Colonic mucosa (tissue), 4 donors: Measurements from ENCODE around the gene SYNE3. TPM values are rescaled to one million over a fixed set of nuclear protein-coding genes. Genes with fewer than 3 reads are reported as not detected.

Experiments
- DNase-seq: peaks from one replicate; pipeline ENCODE4 v3.0.0-alpha.2; 2020
- H3K27ac ChIP-seq: fragments of 200-600 bp; one replicate; pipeline ENCODE4 v1.8.0; 2021
- H3K27me3 ChIP-seq: fragments of 200-600 bp; one replicate; pipeline ENCODE4 v1.8.0; 2021
- H3K36me3 ChIP-seq: fragments of 200-600 bp; one replicate; pipeline ENCODE4 v1.8.0; 2021
- H3K4me1 ChIP-seq: fragments of 200-600 bp; one replicate; pipeline ENCODE4 v1.8.0; 2021; ENCODE audit warnings: mild to moderate bottlenecking
- H3K4me3 ChIP-seq: fragments of 200-600 bp; one replicate; pipeline ENCODE4 v1.8.0; 2021
- H3K9ac ChIP-seq, 2 donors: one replicate each; pipeline ENCODE4 v1.7.0; 2013; ENCODE audit warnings: control low read depth in 2 of 2, low read depth in 2 of 2, low read length in 2 of 2
- H3K9me3 ChIP-seq: fragments of 200-600 bp; one replicate; pipeline ENCODE4 v1.8.0; 2021
- intact Hi-C: fragments of 100-400 bp; cut with DNase I; formaldehyde crosslinking; loops from one replicate; pipeline ENCODE4 v1.14.1; 2022
- total RNA-seq, 2 donors: library from RNA; stranded (reverse); fragmentation: NEBNext Ultra II Directional in 1 of 2; extraction: Animal tissue kit (Norgen Biotek cat#: 25700) in 1 of 2; gene quantifications; one replicate each; pipeline ENCODE4 v1.2.1, GENCODE V29; 2021
- TF ChIP-seq, protein P1 (sequence below): fragments of 200-600 bp; IDR thresholded peaks from one replicate; pipeline ENCODE4 v1.8.0; 2022; ENCODE audit warnings: antibody characterized with exemption, mild to moderate bottlenecking
- donor health status: healthy.
- donor health status: DM: no; HTN: no; CAD: no.
- donor health status: DM: no; HTN: no; CAD: no.

SYNE3 gene
- total RNA-seq, 2 donors from 2014 or later: 7.3 to 9.5 TPM

DNA sequence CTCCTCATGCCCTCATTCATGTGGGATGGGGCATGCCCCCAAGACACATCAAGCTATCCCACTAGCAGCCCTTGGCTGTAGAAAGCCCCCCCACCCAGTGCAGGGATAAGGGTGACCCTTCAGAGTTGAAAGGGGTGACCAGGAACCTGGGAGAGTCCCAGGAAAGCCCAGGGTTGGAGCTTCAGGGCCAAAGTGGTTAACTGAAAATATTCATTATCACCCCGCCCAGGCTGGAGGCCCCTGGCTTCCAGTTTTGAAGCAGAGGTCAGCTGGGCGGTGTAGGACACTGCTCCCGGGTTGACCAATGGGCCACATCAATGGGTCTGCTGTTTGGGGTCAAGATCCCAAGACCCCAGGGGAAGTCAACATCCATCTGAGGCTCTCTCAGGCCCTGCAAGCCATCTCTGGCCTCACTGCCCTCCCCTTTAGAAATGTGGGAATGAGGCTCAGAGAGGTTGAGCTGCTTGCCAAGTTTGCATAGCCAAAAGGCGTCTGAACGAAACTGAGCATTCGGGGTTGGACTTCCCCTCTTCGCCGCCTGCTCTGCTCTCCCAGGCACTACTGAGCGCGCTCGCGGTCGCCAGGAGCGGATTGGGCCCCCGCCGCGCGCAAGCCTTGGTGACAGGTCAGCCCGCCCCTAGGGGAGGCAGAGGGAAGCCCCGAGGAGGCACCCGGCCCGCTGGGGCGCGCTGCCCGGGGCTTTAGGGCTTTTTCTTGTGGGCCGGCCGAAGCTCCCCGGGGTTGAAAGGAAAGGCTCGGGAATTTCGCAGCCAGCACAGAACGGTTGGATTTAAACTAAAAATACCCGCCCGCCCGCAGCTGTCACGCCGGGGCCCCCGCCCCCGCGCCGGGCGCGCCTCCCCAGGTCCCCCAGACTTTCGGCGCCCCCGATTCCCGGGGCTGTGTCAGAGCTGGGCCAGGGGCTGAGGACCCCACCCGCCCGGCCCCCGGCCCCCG, 576 bp downstream of the SYNE3 start:
- Histone ChIP-seq H3K27me3 (no peaks in the 10 kb centered on the region), H3K27ac (peak overlapping the region; percentile 78), H3K9me3 (no peaks in the 10 kb centered on the region), H3K4me1 (peaks cover 21% of the 10 kb centered on the region), H3K4me3 (peak overlapping the region; percentile 76), H3K36me3 (no peaks in the 10 kb centered on the region), H3K9ac (peak overlapping the region; percentile 38 to 66)
- intact Hi-C loops: no loop called here
- peak; percentile 75 for DNase-seq
- TF ChIP-seq, protein P1, sequence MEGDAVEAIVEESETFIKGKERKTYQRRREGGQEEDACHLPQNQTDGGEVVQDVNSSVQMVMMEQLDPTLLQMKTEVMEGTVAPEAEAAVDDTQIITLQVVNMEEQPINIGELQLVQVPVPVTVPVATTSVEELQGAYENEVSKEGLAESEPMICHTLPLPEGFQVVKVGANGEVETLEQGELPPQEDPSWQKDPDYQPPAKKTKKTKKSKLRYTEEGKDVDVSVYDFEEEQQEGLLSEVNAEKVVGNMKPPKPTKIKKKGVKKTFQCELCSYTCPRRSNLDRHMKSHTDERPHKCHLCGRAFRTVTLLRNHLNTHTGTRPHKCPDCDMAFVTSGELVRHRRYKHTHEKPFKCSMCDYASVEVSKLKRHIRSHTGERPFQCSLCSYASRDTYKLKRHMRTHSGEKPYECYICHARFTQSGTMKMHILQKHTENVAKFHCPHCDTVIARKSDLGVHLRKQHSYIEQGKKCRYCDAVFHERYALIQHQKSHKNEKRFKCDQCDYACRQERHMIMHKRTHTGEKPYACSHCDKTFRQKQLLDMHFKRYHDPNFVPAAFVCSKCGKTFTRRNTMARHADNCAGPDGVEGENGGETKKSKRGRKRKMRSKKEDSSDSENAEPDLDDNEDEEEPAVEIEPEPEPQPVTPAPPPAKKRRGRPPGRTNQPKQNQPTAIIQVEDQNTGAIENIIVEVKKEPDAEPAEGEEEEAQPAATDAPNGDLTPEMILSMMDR: peak; percentile 35

DNA sequence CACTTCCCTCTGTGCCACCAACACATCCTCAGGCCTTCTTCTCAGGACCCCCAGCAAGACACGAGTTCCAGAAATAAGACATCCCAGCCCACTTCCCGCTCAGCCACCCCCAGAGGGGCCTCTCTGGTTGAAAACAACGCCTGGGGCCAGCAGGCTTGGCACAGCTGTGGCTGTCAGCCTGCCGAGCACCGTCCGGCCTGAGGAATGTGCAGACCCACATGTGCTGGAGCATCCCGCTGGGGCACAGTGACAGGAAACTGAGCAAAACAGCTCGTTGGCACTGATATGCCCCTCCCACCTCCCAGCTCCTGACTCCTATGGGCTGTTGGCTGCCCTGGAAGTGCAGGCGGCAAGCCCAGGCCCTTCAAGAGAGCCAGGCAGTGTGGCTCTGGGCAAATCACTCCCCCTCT, 1.4 kb downstream of the SYNE3 start:
- no peak for DNase-seq

DNA sequence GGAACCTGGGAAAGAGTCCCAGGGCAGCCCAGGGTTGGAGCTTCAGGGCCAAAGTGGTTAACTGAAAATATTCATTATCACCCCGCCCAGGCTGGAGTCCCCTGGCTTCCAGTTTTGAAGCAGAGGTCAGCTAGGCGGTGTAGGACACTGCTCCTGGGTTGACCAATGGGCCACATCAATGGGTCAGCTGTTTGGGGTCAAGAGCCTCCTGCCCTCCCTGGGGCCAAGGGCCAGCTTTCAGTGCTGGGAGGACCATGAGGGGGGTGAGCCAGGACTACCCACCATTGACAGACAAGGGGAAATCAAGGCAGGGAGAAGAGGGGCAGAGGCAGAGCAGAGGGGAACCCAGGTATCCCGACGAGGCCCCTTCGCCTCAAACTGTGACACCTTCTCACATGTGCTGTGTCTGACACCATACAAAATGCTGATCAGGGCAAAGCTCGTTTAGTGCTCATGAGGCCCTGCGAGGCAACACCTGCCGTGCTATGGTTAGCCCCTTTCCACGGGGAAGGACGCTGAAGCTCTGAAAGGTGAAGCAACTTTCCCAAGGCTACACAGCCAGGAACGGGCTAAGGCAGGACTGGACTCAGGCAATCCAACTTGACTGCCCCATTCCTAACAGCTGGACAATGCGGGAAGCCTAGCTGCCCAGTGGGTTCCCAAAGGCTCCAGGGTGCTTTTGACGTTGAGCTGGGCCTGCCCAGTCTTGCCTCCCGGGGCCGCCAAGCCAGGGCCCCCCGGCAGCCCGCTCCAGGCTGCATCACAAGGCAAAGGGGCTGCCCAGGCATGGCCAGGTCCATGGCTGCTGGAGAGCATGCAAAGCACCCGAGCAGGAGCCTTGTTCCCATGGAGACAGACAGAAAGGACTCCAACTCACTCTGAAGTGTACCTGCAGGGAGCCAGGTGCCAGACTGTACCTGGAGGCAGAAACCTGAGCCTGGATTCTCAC, 2.0 kb downstream of the SYNE3 start:
- Histone ChIP-seq H3K9me3 (no peaks in the 10 kb centered on the region), H3K27me3 (no peaks in the 10 kb centered on the region), H3K4me1 (peaks cover 21% of the 10 kb centered on the region), H3K4me3 (no peak overlapping the region), H3K9ac (peak overlapping the region in 1 of 2 donors; percentile 26), H3K36me3 (no peaks in the 10 kb centered on the region), H3K27ac (no peak overlapping the region)
- DNase-seq: no peak
- intact Hi-C loops: no loop called here
- TF ChIP-seq, protein P1: no peak

More for the DNA sequence above, 1.4 kb downstream of the SYNE3 start:
- TF ChIP-seq, protein P1: no peak
- Histone ChIP-seq H3K36me3 (no peaks in the 10 kb centered on the region), H3K4me1 (peaks cover 21% of the 10 kb centered on the region), H3K27ac (peak overlapping the region; percentile 78), H3K9me3 (no peaks in the 10 kb centered on the region), H3K9ac (peak overlapping the region; percentile 56 to 66), H3K4me3 (peak overlapping the region; percentile 76), H3K27me3 (no peaks in the 10 kb centered on the region)
- intact Hi-C loops: no loop called here

DNA sequence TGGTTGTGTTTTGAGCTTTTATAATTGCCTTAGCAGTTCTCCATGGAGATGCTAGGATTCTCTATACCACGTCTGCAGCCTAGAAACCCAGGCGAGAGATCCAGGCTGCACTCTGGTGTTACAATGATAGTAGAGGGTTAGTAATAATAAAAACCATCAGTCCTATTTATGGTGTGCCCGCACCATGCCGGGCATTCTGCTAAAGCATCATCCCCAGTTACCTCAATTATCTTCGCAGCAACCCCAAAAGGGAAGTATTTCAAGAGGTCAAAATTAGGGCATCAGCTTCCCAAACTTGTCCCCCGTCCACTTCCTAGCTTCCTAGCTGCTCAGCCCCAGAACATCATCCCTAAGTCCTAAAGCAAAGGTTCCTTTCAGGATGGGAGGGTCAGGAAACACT, 3.2 kb downstream of the SYNE3 start:
- DNase-seq: no peak
- no peaks in the 10 kb centered on the region for H3K36me3 ChIP-seq
- H3K27ac ChIP-seq: no peak overlapping the region
- TF ChIP-seq, protein P1: no peak
- intact Hi-C loops: no loop called here
- peak overlapping the region in 1 of 2 donors; percentile 6 for H3K9ac ChIP-seq
- no peaks in the 10 kb centered on the region for H3K9me3 ChIP-seq
- no peaks in the 10 kb centered on the region for H3K27me3 ChIP-seq
- no peak overlapping the region for H3K4me3 ChIP-seq
- peaks cover 14% of the 10 kb centered on the region for H3K4me1 ChIP-seq

DNA sequence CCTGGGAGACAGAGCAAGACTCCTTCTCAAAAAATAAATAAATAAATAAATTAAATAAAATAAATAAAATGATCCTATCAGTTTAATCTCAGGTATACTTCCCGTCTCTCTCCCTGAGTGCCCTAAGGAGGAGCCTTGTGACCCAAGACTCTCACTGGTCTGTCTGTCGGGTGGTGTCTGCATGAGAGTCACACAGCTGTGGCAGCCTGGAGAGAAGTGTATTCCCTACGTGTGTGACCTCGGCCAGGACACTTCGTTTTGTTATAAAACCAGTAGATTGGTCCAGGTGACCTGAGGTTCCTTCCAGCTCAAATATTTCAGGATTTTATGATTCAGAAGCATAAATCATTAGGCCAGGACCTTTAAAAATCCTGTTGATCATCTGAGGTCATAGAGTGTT, 4.8 kb downstream of the SYNE3 start:
- Histone ChIP-seq H3K9me3 (no peaks in the 10 kb centered on the region), H3K4me3 (no peak overlapping the region), H3K27me3 (no peaks in the 10 kb centered on the region), H3K9ac (no peak overlapping the region), H3K4me1 (peaks cover 8% of the 10 kb centered on the region), H3K36me3 (no peaks in the 10 kb centered on the region), H3K27ac (no peak overlapping the region)
- DNase-seq: no peak
- TF ChIP-seq, protein P1: no peak
- intact Hi-C loops: no loop called here
